Astrocyte of the cerebellum (primary cell): ENCODE data around the gene PAPPA.

Source experiments
- DNase-seq: peaks from one replicate; pipeline ENCODE4 v3.0.0-alpha.2; 2011; ENCODE audit warnings: low read depth
- H3K4me3 ChIP-seq: 2 replicates; pipeline ENCODE4 v1.5.1; 2011; ENCODE audit warnings: mild to moderate bottlenecking, low read depth, low read length, moderate library complexity
- in situ Hi-C: cut with HindIII; loops from 2 replicates; pipeline ENCODE4 v1.10.0; 2017; ENCODE audit warnings: low sequenced_read_pairs
- TF ChIP-seq, protein P1 (sequence below): IDR thresholded peaks from 2 replicates; pipeline ENCODE4 v1.5.1; 2012; ENCODE audit warnings: low read length, low read depth, moderate library complexity, mild to moderate bottlenecking; ENCODE audit errors: missing control alignments

The PAPPA gene

DNA sequence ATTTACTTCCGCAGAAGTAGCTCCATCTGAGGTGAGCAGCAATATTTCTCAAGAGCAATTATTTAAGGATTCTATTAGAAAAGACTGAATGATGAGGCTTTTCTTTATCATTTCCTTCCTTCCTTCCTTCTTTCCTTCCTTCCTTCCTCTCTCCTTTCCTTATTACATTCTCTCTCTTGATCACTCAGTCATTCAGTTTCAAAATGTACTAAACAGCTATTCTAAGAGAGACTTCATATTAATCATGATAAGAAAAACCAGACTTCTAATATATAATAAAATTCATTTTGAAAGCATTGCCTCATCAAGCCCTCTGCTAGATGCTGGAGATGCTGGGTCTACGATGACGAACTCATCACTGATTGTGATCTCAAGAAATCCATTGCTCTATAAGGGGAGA lies 30.4 kb upstream of the PAPPA start:
- H3K4me3 ChIP-seq = no peak overlapping the region
- TF ChIP-seq, protein P1, sequence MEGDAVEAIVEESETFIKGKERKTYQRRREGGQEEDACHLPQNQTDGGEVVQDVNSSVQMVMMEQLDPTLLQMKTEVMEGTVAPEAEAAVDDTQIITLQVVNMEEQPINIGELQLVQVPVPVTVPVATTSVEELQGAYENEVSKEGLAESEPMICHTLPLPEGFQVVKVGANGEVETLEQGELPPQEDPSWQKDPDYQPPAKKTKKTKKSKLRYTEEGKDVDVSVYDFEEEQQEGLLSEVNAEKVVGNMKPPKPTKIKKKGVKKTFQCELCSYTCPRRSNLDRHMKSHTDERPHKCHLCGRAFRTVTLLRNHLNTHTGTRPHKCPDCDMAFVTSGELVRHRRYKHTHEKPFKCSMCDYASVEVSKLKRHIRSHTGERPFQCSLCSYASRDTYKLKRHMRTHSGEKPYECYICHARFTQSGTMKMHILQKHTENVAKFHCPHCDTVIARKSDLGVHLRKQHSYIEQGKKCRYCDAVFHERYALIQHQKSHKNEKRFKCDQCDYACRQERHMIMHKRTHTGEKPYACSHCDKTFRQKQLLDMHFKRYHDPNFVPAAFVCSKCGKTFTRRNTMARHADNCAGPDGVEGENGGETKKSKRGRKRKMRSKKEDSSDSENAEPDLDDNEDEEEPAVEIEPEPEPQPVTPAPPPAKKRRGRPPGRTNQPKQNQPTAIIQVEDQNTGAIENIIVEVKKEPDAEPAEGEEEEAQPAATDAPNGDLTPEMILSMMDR = no peak
- DNase-seq = no peak
- in situ Hi-C loops = no loop called here

DNA sequence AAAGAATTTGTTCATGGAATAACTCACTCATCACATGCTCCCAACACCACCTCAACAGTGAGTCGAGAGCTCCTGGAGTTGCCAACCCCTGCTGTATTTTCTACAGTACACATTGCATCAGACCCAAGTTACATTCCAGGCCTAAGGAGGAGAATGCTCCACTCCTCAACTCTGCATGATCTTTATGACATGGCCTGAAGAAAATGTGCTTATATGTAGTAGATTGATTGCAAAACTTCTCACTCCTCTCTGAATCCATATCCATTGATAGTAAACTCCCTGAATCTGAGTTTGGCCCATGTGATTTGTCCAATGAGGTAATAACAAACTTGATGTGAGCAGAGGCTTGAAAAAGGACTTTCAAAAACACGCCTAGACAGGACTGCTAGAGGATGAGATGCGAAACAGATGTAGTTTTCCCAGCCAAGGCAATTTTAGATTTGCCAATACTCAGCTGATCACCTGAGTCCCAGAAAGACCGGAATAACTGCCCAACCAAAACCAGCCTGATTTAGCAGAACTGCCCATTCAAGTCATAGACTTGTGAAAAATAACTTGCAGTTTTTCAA lies 29.0 kb upstream of the PAPPA start:
- in situ Hi-C loops = no loop called here
- TF ChIP-seq, protein P1 = no peak
- DNase-seq = no peak
- H3K4me3 ChIP-seq = no peak overlapping the region

DNA sequence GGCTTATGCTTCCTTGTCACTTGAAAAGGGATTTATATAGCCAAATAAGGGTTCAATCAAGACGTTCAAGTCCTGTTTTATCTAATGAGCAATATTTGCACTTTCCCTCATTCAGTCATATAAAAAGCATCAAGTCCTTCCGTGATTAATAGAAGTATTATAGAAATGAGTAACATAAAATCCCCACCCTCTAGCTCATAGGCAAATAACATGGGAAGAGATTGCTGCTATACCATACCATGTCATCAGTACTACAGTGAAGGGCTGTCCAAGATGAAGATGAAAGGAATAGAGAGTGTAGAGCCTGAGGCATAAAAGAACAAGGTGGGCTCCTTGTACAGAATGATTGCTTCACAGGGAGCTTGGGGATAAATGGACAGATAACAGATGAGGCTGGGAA lies 20.4 kb upstream of the PAPPA start:
- no peak for DNase-seq
- TF ChIP-seq, protein P1 = no peak
- in situ Hi-C loops = no loop called here
- H3K4me3 ChIP-seq = no peak overlapping the region

DNA sequence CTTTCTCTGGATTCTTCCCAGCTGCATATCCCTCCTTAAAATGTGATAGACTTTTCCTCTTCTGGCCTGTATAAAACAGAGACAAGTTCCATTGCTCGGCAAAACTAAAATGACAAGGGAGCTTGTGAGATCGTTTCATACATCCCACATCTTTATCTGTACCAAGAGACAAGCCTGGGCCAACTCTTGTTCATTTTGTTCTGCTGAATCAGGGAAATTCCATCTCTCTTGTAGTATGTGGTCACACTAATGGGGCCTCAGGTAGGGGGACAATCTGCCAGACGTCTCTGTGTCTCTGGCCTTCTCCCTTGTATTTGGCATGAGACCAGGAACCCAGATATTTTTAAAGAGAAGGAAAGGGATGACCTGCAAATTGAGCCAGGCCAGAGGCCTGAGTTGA lies 18.6 kb upstream of the PAPPA start:
- in situ Hi-C loops = no loop called here
- no peak overlapping the region for H3K4me3 ChIP-seq
- TF ChIP-seq, protein P1 = no peak
- DNase-seq = no peak

DNA sequence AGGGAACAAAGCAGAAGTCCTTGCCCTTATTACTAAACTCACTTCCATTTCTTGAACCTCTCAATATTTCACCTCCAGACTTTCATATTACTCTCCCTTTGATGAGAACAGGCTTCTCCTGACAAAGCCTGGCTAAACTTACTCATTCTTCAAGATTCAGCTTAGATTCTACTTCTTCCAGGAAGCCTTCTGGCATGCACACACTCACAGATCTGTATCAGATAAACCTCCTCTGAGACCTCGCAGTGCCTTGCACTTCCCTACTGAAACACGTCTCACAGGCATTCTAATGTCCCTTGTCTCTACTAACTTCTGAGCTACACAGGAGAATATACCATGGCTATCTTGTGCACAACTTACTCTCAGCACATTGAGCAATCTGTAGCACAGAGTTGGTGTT lies 16.6 kb upstream of the PAPPA start:
- in situ Hi-C loops = no loop called here
- TF ChIP-seq, protein P1 = no peak
- DNase-seq = no peak
- no peak overlapping the region for H3K4me3 ChIP-seq

DNA sequence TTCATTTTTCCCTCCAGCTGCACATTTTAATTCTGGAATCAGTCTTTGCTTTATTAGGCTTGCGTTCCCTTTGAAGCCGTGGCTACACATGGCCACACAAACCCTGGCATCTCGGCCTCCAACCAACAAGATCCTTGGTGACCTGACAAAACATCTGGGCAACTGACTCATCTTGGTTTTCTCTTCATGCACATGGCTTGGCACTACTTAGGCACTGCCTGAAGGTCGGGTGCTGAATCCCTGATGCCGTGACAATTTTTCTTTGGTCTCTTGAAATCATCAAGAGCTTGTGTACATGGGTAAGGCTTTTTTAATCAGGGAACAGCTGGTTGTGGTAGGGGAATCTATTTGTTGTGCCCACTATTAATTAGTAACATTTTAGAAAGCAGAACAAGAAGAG lies 16.0 kb upstream of the PAPPA start:
- H3K4me3 ChIP-seq = no peak overlapping the region
- in situ Hi-C loops = no loop called here
- TF ChIP-seq, protein P1 = no peak
- DNase-seq = no peak
